Measurements from ENCODE around the gene LRRC57.
"Not testable (repeated sequence)": the region's sequence is repeated elsewhere in the genome, so short reads cannot be mapped to it uniquely, and the experiment has no call there.

LRRC57 gene

GRCh38 chr15:42548249-42549031 lies at the start of gene LRRC57, which contains the start of gene HAUS2:
TSS of gene LRRC57 (minus strand) at chr15:42548793. CDS start at chr15:42548434, 359 bp downstream.
TSS of gene HAUS2 (plus strand) at chr15:42548838. CDS start at chr15:42548873, 35 bp downstream.
- peak; percentile 90 for DNase-seq (ENCODE audit: low spot score)

GRCh38 chr15:42595626-42596240 lies 47.1 kb upstream of the LRRC57 start:
- no peak for DNase-seq (ENCODE audit: low spot score)

- no peak for DNase-seq (ENCODE audit: low spot score)
Observed at GRCh38 chr15:42594095-42594494, 45.5 kb upstream of the LRRC57 start.

DNA sequence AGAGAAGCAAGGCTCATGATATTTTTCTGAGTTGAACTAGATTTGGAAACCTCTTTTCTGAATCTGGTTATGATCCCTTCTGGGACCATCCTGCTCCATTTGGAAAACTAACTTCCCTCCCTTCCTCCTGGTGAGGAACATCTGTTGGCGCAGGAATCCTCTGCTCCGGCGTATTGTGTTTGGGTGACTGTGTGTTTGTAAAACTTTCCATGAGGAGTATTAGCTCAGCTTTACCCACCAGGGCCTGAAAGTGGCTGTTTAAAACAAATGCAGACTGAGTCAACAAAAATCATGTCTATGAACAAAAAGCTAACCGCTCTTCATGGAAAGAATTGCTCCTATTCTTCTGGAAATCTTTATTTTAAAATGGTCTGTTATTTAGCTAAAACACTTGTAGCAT lies 44.5 kb upstream of the LRRC57 start:
- DNase-seq (ENCODE audit: low spot score) = no peak

GRCh38 chr15:42592716-42593115 lies 44.1 kb upstream of the LRRC57 start:
- DNase-seq (ENCODE audit: low spot score) = no peak

GRCh38 chr15:42591238-42591934 lies 42.8 kb upstream of the LRRC57 start:
- no peak for DNase-seq (ENCODE audit: low spot score)

DNA sequence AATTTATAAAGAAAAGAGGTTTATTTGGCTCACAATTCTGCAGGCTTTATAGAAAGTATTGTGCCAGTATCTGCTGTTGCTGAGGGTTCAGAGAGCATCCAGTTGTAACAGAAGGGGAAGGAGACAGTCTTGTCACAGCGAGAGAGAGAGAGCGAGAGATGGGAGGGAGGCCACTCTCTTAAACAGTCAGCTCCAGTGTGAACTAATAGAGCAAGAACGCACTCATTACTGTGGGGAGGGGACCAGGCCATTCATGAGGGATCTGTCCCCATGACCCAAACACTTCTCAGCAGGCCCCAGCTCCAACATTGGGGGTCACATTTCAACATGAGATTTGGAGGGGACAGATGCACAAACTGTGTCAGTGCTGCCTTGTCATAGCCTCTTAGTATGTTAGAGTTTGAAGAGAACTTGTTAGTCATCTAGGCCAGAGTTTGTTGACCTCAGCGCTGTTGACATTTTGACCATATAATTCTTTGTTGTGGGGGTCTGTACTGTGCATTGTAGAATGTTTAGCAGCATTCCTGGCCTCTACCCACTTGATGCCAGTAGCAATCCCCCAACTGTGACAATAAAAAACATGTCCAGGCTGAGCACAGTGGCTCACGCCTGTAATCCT lies 42.1 kb upstream of the LRRC57 start:
- DNase-seq (ENCODE audit: low spot score) = no peak

GRCh38 chr15:42584031-42584765 lies 35.6 kb upstream of the LRRC57 start:
- no peak for DNase-seq (ENCODE audit: low spot score)

DNA sequence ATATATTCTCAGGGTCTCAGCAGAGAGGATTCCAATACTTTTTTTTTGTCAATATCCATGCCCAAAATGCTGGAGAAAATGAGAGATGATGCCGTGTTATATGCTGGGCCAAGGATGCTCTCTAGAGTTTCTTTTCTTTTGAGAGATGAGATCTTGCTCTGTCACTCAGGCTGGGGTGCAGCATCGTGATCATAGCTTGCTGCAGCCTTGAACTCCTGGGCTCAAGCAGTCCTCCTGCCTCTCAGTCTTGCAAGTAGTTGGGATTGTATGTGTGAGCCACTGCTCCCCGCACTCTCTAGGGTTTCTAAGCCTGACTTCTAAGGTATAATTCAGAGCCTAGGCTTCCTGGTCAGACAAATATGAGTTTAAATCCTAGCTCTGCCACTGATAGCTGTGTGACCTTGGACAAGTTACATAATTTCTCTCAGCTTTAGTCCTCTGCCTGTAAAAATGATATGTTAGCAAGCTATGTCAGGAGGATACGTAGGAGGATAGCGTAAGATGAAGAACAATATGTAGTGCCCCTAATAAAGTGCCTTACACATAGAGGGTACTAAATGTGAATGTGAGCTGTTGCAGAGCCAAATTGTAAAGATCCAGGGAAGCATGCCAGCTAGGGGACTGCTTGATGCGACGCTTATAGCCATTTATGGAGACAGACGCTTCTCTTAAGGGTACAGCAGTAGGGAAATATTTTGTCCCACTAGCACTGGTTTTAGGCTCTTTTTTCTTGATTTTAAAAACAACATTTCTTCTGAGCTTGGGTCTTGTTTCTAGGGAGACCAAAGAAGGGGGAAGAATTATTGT lies 34.2 kb upstream of the LRRC57 start:
- DNase-seq (ENCODE audit: low spot score) = no peak

- peak; percentile 78 for DNase-seq (ENCODE audit: low spot score)
Observed at GRCh38 chr15:42581272-42581730, 32.7 kb upstream of the LRRC57 start.

DNA sequence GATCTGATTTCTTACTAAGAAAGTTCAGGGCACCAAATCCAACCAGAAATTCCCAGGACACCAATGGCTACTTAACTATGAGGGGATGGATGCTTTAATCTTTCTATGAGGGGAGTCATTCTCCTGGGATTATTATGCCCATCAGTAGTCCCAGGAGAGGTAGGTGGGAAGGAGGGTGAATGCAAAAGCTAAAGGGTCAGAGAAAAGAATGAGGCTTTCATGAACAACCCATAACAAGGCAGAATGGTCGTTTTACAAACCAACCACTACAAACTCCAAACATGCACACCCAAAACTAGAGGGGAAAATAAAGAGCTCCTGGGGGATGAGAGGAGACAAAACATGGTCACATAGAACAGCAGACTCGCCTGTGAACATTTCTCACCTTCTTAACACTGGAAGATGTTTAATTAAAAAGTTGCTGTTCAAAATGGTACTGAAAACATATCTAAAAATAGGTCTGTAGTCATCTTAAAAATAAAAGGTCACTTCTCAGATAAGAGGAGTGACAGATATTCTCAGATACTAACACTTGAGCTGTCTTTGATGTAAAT lies 30.5 kb upstream of the LRRC57 start:
- DNase-seq (ENCODE audit: low spot score) = no peak

DNA sequence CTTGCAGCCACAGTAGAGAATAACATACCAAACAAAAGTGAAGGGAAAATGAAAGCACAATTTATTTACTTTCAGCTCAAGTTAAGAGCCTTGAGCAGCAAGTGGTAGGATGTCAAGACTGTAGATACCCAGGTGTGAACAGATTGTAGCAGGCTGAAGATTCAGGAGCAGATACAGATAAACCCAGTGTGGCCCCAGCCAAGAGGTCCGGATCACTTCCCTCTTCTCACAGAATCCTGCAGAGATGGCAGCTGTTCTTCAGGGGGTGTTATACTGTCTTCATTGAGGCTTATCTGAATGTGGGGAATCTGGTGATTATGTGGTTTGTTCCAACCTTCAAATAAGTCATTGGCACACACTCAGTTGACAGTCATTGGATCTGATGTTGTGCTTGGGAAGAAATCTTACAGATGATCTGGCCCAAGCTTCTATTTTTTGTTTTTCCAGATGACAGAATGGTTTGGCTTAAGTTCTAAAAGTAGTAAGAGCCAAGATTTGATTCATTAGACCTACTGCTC lies 29.0 kb upstream of the LRRC57 start:
- DNase-seq (ENCODE audit: low spot score) = no peak

DNA sequence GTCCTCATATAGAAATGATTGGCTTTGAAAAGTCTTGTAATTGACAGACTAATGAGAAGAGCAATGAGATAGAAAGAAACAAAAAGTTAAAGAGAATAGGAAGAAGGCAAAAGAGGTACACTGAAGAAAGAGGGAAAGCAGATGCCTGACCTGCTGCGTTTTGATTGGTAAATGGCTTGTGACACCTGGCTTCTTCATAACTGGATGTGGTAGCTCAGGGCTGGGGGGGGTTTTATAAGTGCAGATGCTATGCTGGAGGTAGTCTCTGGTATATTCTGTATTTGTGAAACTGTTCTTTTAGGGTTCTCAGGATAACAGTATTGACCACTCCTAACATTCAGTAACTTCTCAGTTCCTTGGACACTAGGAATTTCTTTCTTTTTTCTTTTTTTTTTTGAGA lies 28.2 kb upstream of the LRRC57 start:
- DNase-seq (ENCODE audit: low spot score) = no peak

DNA sequence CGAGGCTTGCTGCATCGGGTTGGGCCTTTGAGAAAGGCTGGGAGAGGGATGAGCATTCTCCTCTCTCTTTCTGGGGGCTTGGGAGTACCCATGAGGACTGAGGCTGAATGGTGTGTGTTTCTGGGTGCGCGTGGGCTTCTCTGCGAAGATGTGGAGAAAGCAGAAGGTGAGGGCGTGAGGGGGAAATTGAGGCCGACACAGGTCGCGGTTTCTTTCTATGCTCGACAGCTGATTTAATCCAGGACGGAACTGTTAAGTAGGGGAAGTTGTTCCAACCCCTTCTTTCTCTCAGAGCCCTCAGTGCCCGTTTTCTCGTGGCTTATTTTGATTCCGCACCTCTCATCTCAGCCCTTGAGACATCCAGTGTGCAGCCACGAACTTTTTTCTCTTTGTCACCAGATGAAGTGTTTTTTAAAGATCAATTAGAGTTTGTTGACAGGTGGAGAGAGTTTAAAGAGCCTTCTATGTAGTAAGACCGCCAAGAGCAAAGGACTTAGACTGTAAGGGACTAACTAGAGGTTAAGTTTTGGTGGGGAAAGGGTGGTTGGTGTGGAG lies 27.5 kb upstream of the LRRC57 start:
- DNase-seq (ENCODE audit: low spot score) = no peak

- DNase-seq (ENCODE audit: low spot score) = peak; percentile 96
Observed at GRCh38 chr15:42575188-42576039, 26.8 kb upstream of the LRRC57 start, which contains the start of gene STARD9. TSS of gene STARD9 (plus strand) at chr15:42575606. CDS start at chr15:42575716, 110 bp downstream.

DNA sequence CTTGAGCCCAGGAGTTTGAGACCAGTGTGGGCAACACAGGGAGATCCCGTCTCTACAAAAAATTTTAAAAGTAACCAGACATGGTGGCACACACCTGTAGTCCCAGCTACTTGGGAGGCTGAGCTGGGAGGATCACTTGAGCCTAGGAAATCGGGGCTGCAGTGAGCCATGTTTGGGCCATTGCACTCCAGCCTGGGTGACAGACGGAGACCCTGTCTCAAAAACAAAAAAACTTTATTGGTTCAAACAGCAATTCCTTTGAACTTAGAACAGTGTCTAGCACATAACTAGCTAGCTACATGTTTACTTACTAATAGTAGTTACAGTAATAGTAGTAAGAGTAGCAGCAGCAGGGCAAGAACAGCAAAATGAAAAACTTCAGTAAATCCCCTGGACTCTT lies 10.1 kb upstream of the LRRC57 start:
- no peak for DNase-seq (ENCODE audit: low spot score)

- not testable (repeated sequence) for DNase-seq (ENCODE audit: low spot score)
Observed at GRCh38 chr15:42556550-42557207, 8.1 kb upstream of the LRRC57 start.

- DNase-seq (ENCODE audit: low spot score) = no peak
Observed at GRCh38 chr15:42553554-42553953, 5.0 kb upstream of the LRRC57 start.

Data from activated CD4-positive, alpha-beta T cell treated with anti-CD3 and anti-CD28 coated beads, Interleukin-2, Interleukin-4, amounts not matched to agents 100 ng/mL and 50 ng/mL, durations not matched to agents 16 hours and 8 hours (primary cell).